ENCODE data around the gene GRID1.

Gene GRID1

DNA sequence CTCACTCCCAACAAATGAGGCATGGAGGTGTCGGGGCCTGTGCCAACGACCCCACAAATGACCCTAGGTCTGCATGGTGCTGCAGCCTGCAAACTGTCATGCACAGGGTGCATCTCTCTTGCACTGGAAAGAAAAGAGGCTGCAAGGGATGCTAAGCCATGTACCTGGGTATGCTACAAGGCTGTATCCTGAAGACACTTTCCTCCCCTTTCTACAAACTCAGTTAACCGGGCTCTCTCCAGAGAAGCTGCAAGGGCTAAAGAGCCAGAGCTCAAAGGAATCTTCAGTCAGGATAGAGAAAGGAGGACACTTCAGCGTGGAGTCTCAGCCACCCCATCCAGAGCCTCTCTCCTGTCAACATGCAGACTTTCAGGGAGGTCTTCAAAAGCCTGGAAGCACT, 449.0 kb downstream of the GRID1 start:
- no peak for DNase-seq

DNA sequence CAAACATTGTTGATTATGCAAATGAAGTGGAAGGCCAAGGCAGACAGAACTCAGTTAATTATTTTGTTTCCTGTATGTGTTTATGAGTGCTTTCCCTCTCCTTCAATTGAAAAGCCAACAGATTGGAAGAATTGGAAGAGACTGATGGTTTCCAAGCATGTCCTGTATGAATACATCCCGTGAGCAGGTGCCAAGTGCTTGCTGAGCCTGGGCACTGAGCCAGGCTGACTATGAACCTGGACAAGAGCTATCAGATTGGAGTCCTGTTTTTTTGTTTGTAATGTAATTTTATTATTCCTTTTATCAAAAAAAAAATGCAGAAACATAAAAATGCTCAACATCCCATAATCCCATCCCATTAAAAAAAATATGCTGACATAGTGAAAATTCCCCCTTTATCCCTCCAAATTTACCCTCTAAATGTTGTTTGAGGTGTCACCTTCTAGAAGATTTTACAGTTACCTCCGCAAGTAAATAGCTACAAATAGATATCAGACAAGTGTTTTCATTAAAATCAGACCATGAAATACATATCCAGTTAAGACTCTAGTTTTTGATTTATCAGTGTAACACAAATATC, 449.5 kb downstream of the GRID1 start:
- no peak for DNase-seq

DNA sequence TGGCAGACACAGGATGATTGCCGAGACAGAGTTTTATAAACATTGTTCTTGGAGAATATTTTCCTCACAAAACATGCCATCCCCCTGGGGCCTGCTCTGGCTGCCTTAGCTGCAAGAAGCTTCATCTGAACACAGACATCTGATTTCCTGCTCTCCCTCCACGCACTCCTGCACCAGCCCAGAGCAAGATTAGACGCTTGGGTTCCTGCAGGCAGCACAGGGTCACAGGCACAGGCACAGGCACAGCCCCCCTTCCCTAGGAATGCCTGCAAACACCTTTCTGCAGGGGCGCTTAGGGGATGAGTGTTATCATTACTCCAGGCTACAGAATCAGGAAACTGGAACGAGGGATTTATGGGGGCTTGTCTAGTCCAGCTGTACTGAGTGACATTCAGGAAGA, 450.3 kb downstream of the GRID1 start:
- no peak for DNase-seq

DNA sequence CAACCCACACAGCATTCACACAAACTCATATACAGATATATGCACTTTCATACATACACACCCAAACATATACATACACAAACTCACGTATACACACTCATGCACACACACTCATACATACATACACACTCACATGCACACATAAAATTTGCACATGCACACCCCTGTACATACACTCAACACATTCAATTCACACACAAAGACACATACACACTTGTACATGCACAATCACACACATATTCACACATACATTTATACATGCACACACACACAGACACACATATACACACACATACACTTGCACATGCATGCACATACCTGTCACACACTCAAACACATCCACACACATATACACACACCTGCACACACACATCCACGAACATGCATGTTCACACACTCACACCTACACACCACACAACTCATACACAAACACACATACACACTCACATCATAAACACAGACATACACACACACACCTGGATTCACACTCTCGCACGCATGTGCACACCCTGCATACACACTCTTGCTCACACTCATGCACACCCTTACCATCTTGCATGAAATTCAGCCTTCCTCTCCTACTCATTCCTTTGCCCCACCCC, 451.2 kb downstream of the GRID1 start:
- no peak for DNase-seq

DNA sequence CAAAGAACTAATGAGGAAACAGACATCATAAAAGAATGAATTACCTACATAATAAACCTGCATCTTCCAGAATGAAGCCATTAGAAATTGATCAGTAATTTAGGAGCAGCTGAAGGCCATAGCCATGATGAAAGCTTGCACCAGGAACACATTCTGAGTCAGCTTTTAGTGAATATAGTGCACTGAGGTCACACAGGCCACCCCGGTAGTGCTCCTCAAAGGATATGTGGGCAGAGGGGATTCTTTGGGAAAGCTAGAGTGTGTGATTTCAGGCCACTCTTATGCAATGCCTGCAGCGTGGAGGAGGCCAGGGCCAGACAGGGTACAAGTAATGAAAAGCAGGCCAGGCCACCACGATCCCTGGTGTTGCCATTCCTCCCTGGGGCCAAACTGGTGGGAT, 451.9 kb downstream of the GRID1 start:
- DNase-seq, result no peak

DNA sequence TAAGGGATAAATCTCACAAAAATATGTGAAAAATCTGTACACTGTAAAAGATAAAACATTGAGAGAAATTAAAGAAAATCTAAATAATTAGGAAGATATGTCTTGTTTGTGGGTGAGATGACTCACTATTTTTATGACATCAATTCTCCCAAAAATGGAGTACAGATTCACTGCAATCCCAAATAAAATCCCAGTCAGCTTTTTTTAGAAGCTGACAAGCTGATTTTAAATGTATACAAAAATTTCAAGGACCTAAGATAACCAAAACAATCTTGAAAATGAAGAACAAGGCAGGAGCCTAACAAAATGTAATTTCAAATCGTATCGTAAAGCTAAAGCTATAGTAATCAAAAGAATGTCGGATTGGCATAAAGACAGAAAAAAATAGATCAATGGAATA, 458.1 kb downstream of the GRID1 start:
- no peak for DNase-seq

DNA sequence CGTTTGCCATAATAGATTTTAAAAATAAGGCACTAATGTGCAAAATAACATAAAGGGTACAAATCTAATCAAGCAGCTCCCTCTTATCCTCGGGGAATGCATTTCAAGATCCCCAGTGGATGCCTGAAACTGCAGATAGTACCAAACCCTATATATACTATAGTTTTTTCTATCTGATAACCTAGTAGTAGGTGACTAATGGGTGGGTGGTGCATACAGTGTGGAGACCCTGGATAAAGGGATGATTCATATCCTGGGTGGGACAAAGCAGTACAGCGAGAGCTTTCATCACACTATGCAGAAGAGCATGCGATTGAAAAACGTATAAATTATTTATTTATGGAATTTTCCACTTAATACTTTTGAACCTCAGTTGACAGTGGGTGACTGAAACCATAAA, 464.5 kb downstream of the GRID1 start:
- no peak for DNase-seq

DNA sequence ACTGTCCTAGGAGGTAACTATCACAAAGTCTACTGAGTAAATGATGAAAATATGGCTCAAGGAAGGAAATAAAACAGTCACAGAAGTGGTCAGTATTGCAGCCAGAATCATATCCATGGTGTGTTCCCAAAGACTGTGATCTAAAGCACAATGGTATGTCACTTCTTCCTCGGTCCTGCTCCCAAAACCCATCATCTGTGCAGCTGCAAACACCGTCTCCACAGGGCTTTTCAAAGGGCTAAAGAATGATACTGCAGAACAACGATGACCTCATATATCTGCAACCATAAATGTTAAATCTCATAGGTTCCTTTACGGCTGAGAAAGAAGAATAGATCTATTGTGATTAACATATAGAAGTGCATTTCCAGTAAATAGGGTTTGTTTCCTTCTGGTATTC, 465.0 kb downstream of the GRID1 start:
- no peak for DNase-seq

DNA sequence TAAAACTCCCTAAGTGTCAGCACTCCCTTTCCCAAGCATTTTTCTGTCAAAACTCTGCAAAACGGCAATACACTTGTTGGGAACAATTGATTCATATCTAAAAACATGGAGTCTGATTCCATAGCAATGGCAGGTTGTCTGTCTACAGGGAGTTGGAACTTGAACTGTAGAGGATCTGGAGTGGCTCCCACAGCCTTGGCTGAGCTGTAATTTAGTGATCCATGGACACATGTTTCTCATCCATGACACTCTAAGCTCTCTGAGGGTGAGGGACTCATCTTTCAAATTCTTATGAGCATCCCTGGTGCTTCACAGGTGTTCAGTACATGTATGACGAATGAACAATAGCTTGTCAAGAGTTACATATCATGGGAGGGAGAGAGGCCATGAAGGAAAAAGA, 466.1 kb downstream of the GRID1 start:
- DNase-seq, result no peak

DNA sequence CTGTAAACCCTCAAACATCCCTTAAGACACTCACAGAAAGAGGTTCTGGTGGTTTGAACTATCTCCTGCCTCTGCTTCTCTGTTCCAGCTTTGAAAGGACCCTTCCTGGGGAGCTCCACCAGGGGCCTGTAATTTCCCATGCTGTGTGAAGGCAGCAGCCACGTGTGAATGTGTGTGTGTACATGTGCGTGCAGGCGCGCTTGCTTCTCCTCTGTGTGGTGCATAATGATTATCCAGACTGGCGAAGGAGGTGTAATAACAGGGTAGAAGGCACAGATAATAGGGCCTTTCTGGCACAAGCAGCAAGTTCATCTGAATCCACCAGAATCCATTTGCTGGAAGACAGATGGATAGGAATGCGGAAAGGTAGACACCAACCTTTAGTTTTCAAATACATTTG, 466.5 kb downstream of the GRID1 start:
- no peak for DNase-seq

DNA sequence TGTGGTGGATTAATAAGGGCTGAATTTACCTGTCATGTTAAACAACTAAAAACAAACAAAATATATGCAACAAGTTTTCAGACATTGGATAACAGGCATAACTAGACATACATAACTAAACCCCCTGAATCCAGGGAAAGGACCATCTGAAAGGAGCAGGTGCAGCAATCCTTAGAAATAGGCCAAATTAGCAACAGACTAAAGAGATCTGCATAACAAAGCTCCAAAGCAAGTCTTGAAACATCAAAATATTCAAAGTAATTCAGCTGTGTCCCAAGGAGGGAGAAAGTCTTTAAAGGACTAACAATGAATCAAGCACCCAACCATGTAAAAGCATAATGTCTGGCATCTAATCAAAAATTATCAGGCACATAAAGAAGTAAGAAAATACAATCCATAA, 475.1 kb downstream of the GRID1 start:
- DNase-seq, result no peak

DNA sequence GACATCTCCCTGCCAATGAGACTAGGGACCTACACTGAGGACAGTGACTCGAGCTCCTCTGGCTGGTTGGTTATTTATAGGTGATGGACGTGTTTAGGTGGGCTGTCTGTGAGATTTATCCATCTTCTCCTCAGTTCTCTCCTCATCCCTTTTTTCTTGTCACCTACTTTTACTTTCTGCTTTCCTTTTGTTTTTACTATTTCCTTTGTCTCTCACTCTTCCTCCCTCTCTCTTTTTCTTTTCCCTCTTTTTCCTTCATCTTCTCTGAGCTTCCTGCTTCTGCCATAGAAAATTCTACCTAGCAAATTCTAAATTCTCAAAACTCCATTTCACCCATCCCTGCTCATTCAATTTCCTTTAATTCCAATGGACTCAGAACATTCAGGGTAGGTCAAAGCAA, 478.0 kb downstream of the GRID1 start:
- DNase-seq, result no peak

DNA sequence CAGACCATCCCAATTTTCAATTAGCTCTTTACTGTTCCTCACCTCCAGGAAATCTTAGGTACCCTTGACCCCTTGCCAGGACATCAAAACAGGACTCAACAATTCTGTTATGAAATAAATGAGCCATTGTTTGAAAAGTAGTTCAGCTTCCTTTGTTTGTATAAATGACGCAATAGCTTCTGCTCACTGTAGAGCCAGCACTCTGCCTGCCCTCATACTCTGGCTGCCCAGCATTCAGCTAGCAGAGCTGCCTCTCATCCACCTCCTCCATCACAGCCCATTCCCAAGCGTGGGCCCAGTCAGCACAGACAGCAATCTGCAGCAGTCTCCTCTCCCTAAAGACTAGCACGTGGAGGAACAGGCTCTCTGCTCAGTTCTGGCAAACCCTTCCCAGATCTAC, 478.6 kb downstream of the GRID1 start:
- DNase-seq, result no peak

DNA sequence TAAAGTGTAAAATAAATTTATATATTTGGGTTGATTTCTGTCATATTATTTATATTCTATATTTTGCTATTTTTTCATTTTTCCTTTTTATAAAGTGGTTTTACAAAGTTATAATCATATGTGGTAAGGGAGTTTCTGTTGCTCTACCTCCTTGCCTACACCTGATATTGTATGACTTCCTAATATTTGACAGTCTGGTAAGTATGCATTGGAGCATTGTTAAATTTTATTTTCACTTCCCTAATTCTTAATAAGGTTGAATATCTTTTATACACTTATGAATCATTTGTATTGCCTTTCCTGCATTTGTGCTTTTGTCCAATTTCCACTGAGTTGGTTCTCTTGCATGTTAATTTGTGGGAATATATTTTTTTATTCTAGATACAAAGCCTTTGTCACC, 492.4 kb downstream of the GRID1 start:
- DNase-seq, result no peak

DNA sequence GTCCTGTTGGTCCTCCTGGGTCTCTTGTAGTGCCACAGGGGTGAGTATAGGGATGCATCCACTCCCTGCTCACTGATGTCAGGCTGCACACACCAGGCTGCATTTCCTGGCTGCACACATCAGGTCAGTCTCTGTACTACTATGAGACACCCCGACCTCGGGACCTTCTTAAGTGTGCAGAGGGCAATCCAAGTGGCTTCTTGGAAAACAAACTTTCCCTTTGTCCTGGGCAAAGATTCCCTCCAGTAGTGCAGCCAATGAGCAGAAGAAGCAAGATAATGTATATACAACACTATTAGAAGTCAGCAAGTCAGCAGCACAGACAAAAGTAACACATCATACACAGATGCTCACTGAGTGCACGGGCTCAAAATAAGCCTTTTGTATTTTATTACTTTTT, 493.5 kb downstream of the GRID1 start:
- DNase-seq, result no peak

DNA sequence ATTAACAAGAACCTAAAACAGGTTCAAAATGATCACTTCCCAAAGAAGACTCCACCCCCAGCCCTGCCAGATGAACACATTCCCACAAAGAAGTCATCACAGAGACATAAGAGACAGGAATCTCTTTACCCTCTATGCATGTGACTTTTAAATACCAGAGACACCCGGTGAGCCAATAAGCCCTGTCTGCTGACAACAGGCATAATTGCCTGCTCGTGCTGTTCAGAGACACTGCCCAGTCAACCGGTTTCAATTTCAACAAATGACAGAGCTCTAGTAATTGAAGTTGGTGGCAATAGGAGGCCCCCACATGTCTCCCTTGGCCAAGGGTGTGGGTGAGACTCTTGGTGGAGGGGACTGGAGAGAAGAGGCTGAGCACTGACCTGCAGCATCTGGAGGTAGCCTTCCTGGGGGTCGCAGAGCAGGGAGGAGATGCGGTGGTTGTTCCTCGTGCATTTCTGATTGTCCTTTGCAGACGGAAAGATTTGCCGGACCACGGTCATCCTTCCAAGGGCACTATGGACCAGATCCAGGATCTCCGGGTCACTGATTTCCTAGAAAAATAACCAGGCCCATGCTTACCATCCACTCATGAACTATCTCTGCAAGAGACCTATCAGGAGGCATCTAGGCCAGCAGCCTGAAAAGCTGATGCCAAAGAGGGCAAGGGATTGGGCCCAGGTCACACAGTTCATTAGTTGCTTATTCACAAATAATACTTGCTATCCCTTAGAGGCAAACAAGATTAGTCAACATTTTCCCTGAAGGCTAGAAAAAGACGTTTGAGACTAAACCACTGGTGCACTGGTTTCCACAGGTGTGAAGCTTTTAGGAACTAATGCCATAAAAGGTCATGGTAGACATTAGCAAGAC, 497.7 kb downstream of the GRID1 start:
- no peak for DNase-seq

DNA sequence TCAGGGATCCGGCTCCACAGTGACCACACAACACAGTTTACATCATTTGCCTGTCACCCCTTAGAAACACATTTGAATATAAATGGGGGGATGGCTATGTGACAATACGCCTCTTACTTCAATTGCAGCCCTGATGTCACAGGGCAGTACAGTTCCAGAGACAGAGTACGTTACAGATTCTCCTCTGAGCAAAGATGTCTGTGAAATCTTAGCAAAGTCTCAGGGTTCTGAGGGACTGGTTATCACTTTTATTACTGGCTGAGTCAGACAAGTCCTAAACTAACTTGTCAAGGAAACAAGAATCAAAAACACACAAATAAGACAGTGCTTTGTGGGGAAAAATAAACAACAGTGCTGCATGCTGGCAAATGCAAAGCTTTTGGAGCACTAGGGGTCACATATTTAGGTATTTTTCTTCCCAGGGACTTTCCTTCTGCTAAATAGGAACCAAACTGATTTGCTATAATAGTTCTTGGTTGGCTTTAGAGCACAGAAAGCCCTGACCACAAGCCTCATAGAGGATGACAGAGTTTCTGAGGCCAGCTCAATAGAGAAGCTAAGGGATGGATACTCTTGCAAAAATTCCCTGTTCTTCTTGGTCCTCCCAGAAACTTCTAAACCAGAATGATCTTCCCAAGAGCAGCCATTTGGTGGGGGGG, 501.6 kb downstream of the GRID1 start:
- no peak for DNase-seq

DNA sequence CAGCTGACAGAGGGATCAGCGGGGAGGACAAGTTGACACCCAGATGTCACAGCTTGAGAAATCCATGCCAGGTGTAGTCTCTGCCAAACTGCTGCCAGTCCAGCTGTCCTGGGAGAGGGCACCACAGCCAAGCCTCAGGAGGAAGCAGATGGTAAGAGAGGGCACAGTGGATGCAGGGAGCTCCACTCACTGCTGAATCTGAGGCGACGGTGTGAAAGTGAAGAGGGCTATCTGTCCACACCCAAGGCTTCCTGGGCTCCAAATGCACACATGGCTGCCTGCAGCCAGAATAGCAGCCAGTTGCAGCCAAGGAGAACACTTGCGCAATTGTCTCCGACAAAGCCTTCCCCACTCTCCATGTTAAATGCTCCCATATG, 502.4 kb downstream of the GRID1 start:
- no peak for DNase-seq

DNA sequence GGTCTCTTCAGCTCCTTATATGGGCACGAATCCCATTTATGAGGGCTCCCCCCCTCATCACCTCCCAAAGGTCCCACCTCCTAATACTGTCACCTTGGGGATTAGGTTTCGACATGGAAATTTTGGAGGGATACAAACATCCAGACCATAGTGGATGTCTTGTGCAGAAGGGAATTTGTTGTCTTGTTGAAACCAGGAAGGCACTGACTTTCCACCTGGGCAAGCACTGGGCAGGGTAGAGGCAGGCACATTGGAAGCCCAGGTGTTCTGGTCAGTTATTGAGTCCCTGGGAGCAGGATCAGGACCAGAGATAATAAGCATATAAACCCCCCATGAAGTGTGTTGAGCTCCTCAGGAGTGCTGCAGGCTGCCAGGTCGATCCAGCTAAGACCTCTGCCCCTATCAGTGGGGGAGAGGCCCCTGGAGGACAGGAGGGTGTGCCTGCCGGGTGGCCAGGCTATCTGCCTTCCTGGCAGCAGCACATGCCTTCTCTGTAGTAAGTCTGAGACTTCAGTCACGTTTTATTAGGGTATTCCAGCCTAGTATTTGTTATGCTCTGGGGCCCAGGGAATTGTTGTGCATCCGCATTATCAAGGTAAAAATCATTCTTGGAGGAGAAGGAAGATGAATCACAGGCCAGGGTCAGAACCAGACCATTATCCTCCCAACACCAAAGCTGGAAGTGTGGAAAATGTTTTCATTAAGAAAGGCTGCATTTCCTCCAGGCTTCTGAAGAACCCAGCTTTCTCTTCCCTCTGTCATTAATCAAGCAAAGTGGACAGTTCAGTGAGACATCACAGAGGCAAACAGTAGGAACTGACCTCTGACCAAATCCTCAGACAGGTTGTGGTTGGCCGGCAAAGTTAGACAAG, 503.1 kb downstream of the GRID1 start:
- no peak for DNase-seq

DNA sequence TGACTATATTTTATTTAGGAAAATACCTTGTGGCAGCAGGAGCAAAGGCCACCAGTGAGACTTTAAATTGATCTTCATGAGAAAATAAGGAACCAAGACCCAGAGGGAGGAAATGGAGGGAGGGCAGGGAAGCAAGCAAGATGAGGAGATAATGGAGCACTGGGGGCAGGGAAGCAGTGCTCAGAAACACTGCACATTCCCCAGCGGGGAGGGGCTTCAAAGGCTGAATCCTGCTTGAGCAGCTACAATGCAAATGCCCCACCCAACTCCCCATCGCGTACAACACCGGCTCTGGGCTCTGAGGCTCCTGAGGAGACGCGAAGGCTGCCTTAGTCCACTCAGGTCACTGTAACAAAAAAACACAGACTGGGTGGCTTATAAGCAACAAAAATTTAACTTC, 503.8 kb downstream of the GRID1 start:
- DNase-seq, result no peak

DNA sequence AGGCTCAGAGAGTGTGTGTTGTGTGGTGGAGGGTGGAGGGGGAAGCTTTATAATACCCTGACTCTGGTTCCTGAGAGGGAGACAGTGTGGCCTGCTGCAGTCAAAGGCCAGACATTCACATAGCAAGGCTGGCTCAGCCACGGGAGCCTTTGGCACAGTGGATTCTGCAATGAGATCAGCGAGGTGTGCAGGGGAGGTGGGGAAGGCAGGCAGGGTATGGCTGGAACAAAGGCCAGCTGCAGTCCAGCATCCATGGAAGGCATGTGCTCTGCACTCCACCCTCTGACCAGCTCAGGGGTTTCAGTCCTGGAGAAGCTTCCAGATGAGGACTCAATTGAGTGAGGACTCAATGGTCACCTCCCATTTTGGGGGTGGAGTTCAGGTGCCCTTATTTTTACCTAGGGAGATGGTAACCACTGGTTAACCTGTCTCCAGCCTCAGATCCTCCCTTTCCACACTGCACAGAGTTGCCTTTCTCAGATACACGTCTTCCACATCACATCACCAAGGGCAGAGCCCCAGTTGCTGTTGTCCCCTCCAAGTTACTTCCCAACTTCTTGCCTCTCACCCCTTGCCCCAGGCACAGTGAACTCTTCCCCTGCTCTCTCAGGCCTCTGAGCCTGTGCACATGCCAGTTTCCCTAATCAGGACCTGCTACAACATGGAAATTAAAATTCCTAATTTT, 504.9 kb downstream of the GRID1 start:
- DNase-seq, result no peak

DNA sequence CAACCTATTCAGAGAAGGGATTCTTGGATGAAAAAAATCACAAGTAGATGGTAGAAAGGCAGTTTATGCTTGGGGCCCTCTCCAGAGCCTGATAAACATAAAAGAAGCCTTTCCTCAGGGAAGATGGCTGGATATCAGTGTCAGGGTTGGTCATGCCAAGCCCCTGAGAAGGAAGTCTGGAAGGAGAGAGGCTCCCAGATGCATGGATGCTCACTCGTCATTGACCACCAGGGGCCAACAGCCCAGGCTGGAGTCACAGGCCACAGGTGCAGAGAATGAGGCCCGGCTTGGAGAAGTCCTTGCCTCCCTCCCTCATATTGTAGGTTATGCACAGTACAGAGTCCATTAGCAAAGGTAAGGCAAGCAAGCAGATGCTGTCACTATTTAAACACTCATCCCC, 506.7 kb downstream of the GRID1 start:
- no peak for DNase-seq

Data from fibroblast of skin of abdomen (primary cell).